Activated CD8-positive, alpha-beta memory T cell treated with anti-CD3 and anti-CD28 coated beads for 48 hours (primary cell): Measurements from ENCODE around the gene WT1.

Experiments
- DNase-seq, 3 experiments: peaks; one replicate each; pipeline ENCODE4 v3.0.0-alpha.2; 2020; ENCODE audit warnings: low read depth in 2 of 3, low spot score in 2 of 3

Gene WT1

DNA sequence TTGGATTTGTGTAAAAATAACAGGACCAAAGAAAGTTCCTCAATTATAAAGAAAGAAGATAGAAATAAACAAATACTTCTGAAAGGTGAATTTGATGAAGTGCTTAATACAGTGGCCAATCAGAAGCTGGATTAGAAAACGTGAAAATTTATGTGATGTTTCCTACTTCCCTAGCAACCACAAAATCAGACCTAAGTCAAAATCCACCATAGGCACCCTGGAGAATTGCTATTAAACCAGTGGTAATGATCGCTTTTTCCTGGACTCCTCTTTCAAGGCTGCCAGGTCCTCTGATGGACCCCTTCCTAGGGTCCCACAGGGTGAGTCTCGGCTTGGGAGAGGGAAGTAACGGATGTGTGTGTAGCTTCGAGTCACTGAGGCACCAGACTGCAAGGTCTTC, 9.6 kb downstream of the WT1 start:
- DNase-seq = no peak

GRCh38 chr11:32422545-32422944, 12.8 kb downstream of the WT1 start:
- no peak for DNase-seq

- no peak for DNase-seq
These were observed 13.3 kb downstream of the WT1 start for GRCh38 chr11:32421992-32422391.

DNA sequence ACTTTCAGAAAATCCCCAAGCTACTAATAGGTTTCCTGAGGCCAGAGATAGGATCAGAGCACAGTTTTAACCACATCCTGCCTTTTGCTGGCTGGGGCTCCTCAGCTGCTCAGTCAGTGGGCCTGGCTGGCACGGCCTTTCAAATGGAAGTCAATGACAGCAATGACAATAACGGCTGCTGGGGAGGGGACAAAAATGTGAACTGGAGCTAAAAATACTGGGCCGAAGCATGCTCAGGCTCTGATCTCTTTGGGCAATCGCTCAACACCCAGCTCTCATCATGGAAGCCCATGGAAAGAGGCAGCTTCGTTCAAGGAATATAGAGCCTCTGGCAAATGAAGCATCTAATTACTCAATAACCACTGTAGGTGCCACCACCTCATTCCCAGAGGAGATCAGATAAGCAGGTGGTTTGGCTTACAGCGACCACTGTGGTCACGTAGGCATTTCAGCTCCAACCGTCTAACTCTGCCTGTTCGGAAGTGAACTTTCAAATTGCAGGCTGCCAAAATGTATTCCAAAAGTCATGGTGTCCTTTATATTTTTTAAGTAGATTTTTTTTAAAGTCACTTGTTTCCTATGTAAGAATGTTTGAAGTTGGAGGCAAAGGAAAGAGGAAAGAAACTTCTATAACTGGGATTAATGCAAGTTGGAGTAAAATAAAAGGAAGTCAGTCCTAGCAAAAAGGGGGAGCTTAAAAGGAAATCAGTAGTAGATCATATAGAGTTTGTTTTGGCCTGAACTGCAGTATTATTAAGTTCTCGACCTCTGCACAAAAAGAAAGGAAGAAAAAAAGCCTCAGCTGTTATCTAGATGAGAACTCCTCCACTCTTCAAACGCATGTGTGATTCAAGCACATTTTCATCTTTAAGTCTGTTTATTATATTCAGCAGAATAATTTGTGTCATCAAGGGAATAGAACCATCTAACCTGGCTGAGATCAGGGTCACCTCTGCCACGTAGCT, 14.1 kb downstream of the WT1 start:
- no peak for DNase-seq

DNA sequence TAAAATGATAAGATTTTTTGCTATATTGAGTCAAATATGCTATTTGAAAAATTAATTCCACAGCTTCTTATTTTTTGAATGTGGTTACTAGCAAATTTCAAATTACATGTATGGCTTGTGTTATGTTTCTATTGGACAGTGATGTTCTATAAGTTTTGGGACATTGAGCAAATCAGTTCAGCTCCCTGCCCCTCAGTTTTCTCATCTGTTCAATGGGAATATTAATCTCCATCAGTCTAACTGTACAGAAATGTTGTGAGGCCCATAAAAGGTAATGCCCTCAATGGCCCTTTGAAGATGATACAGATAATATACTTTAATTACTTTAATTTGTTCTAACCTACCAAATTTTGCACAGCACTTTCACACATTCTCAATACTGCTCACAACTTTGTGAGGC, 15.2 kb downstream of the WT1 start:
- DNase-seq = no peak

DNA sequence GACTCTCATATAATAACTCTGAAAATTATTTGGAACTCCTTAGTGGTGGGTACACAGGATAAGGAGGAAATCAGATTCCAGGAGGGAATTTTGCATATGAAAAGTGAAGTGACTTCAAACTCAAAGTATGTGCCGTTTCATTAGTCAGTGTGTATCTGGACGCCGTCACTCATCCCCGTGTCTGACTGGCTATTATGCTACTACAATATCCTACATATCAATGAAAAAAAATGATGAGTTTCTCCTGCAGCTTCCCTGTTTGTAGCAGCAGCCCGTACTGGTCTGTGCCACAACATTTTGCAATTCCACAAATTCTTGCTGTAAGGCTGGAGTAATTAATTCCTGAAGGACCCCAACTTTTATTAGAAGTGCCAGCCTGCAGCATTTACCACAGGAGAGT, 16.5 kb downstream of the WT1 start:
- no peak for DNase-seq

- no peak for DNase-seq
These were observed 17.5 kb downstream of the WT1 start for GRCh38 chr11:32417806-32418205.

GRCh38 chr11:32416301-32416700, 19.0 kb downstream of the WT1 start:
- no peak for DNase-seq

- DNase-seq = no peak
These were observed 20.4 kb downstream of the WT1 start for GRCh38 chr11:32414925-32415324.

- DNase-seq = no peak
These were observed 23.3 kb downstream of the WT1 start for GRCh38 chr11:32411942-32412615.

DNA sequence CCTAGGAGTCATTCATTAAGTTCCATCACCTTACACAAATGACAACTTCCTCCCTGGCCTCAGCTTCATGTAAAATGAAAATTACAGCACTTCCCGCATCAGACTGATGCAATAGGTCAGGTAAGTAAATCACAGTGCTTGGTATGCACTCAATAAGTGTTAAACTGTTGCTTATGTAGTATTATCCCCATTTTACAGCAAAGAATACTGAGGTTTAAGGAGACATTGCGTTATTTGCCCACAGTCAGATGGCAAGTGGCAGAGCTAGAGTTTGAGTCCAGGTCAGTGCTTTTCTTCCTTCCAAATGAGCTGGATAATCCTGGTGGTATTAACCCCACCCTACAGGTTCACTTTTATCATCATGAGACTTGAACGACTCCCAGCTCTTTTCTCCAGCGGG, 29.7 kb downstream of the WT1 start:
- no peak for DNase-seq

DNA sequence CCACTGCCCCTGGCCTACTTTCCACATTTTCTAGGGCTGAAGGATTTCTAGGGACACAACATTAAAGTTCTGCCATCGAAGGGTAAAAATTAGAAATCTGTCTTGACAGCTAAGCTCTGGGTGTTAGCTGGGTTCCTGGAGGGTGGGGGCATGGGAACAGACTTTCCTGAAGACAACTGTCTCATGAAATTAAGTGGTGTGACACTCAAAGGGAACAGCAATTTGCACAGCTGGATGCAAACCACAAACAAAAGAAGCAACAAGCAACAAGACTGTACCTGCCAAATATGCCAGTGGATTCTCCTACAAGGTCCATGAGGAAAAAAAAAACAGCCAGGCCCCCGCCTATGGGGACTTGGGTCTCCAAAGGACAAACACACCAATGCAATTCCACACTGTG, 32.5 kb downstream of the WT1 start:
- DNase-seq = no peak

- no peak for DNase-seq
These were observed 34.5 kb downstream of the WT1 start for GRCh38 chr11:32400670-32401369.

DNA sequence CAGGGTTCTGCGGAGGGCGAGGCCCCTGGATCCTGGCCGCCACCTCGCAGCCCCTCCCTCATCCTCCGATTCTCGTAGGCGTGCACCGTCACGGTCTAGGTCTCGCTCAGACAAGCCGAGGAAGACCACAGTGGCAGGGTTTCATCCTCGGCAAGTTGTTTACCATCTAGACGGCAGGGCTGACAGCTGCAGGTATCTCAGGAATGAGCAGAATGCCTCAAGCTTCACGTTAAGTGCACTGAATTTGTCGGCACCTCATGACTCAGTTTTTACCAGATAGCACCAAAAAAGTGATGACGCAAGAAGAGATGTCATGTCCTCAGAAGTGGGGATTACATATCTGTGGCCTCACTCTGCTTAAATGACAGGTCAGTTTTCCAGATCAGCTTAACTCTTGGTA, 35.1 kb downstream of the WT1 start:
- no peak for DNase-seq

DNA sequence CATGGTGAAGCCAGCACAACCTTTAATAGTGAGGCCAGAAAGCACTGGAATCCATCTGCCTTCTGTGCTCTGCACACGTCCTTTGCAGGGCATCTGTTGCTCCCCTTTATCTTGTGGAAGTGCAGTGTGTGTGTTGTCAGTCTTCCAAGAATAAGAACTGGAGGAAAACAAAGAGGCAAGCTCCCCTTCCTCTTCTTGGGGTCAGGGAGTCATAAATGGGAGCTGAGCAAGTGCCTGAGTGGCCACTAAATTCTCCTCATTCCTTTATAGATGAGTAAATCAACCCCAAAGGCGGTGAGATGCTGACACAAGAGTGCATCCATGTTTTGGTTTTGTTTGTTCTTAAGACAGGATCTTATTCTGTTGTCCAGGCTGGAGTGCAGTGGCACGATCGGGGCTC, 38.3 kb downstream of the WT1 start:
- DNase-seq = no peak

DNA sequence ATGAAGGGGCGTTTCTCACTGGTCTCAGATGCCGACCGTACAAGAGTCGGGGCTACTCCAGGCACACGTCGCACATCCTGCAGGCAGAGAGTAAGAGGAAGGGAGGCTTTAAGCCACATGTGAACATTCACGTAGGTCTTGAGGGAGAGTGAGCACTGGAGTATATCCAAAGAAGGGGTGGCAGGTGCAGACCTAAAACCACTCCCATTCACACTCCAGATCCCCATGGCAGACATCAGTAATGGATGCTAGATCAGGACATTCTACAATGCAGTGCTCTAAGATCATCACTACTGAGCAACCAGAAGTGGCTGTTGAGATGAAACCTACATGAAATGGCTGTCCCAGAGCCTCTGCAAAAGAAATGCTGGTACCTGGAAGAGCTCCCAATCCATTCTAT, 39.0 kb downstream of the WT1 start:
- no peak for DNase-seq

- no peak for DNase-seq
These were observed 40.2 kb downstream of the WT1 start for GRCh38 chr11:32395127-32395526.

DNA sequence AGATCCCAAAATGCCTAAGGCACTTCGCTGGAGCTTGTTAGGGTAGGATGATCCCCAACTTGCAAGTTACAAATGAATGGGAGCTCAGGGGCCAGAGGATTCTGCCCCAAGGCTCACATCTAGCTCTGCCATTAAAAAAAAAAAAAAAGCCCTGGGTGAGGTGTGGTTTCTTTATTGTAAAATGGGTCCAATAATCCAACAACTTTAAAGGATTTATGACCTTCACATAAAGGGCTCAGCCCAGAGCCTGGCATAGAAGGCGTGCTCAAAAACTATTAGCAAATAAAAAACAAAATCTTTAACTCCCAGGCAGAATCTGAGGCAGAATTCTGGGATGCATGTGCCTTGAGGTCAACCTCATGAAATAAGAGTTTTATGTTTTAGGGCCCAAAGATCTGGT, 42.5 kb downstream of the WT1 start:
- no peak for DNase-seq

DNA sequence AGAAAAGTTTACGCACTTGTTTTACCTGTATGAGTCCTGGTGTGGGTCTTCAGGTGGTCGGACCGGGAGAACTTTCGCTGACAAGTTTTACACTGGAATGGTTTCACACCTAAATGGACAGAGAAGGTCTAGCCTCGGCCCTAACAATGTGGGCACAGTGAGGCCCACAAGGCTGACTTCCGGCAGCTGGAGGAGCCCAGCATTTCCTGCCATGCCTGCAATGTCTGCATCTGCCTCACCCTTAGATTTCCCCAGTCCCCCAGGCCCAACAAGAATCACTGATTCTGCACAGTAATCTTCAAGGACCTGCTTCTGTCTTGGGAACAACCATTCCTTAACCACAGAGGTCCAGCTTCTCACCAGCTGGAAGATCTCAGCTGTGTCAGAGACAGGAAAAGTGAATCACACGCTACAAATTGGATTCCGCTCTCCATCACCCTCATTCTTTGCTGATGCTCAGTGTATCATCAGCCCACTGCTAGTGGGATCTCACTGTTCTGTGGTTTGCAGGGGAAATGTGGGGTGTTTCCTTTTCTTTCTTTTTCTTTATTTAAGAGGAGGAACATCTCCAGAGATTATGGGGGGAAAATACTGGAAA, 43.3 kb downstream of the WT1 start:
- DNase-seq = no peak

DNA sequence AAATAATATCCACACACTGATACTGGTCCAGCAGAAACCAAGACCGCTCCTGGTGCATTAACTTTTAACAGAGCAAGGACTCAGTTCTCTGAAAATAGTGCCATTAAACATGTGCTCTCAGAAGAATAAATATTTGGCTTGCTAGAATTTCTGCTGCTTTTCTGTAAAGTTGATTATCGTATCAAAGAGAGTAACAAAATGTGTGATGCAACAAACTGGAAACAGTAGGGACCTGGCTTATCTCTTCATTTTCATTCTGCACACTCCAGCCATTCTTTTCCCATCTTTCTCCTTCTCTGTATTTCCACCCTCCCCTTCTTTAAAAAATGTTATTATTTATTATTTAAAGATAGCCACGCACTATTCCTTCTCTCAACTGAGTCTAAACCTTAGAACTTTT, 43.9 kb downstream of the WT1 start:
- no peak for DNase-seq

GRCh38 chr11:32390712-32391111, 44.6 kb downstream of the WT1 start:
- DNase-seq = no peak
